K562 treated with DMSO at 1 percent for 12 hours (cell line): ENCODE measurements around the gene PIP4K2C. TPM values are rescaled to one million over a fixed set of nuclear protein-coding genes. Genes with fewer than 3 reads are reported as not detected.

ENCODE experiments used
- total RNA-seq: library from RNA; unstranded; fragments of 300-600 nt; gene quantifications from 2 replicates; pipeline ENCODE4 v1.2.3, GENCODE V29; 2022; ENCODE audit not compliant: insufficient read depth

Gene PIP4K2C
- total RNA-seq: 14.9 and 38.4 TPM in 2 replicates

GRCh38 chr12:57590864-57591781 is at the start of gene PIP4K2C:
TSS of gene PIP4K2C (plus strand) at chr12:57591192. CDS start at chr12:57591290, 98 bp downstream.

GRCh38 chr12:57546438-57547287 is 44.3 kb upstream of the PIP4K2C start, which contains the start of gene DCTN2:
TSS of gene DCTN2 (minus strand) at chr12:57547192. CDS start at chr12:57547063, 129 bp downstream.

GRCh38 chr12:57549909-57550640 is 40.9 kb upstream of the PIP4K2C start, which contains the start of gene KIF5A:
TSS of gene KIF5A (plus strand) at chr12:57550044. CDS start at chr12:57550272, 228 bp downstream.

DNA sequence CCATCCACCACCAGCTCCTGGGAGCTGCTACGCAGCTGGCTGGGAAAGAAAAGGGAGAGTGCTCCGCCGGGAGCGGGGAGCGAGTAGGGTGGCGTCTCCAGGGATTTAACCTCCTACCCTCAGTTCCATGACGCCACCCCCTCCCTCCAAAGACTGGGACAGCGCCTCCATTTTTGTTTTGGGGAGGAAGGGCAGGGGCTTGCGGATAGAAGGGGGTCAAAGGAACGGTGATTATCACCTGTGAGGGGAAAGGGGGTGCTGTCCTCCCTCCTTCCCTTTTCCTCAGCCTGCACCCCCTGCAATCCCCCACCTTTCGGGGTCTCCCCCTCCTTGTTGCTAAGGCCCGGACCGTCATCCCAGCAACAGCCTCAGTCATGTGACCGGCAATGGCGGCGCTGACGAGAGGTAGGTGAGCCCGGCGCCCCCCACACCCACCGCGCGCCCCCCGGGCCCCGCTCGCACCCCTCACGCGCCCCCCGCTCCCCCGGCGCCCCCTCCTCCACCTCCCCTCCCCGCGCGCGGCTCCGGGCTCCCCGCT is 13.5 kb downstream of the PIP4K2C start, which contains the start of gene DTX3:
Gene DTX3, plus strand, starts transcription at position 371 of the 538 bp plus-strand sequence. CDS start 1,694 bp downstream, outside the sequence.

DNA sequence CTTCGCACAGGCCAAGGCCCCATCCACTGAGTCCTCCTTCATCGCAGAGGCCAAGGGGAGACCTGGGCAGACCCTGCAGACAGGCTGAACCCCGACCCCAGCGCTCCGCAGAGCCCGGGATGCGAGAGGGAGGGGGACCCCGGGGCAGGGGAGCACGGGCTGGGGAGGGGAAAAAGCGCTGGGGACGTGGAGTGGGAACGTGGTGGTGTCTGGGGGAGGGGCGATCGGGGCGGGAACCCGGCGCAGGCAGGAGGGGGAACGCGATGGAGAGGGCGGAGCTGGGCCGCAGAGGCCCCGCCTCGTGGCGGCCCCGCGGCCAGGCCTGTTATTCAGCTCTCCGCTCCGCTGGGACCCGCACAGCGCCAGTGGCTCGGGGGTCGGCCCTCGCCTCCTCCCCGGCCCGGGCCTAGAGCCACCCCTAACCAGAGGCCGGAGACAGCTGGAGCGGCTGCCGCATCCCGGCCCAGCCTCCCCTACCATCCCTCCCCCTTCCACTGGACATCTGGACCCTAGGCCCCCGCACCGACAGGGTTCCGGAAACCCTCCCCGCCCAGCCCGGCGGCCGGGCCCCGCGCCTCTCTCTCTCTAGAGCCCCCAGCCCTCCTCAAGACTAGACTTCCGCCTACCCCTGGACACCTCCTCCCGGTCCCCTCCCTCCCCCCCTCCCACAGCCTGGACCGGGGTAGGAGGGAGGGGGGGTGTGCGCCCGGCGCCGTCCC is 20.3 kb downstream of the PIP4K2C start, which contains the start of gene ARHGEF25:
Gene ARHGEF25, plus strand, starts transcription at position 328 of the 719 bp plus-strand sequence. CDS start 460 bp downstream, outside the sequence.

DNA sequence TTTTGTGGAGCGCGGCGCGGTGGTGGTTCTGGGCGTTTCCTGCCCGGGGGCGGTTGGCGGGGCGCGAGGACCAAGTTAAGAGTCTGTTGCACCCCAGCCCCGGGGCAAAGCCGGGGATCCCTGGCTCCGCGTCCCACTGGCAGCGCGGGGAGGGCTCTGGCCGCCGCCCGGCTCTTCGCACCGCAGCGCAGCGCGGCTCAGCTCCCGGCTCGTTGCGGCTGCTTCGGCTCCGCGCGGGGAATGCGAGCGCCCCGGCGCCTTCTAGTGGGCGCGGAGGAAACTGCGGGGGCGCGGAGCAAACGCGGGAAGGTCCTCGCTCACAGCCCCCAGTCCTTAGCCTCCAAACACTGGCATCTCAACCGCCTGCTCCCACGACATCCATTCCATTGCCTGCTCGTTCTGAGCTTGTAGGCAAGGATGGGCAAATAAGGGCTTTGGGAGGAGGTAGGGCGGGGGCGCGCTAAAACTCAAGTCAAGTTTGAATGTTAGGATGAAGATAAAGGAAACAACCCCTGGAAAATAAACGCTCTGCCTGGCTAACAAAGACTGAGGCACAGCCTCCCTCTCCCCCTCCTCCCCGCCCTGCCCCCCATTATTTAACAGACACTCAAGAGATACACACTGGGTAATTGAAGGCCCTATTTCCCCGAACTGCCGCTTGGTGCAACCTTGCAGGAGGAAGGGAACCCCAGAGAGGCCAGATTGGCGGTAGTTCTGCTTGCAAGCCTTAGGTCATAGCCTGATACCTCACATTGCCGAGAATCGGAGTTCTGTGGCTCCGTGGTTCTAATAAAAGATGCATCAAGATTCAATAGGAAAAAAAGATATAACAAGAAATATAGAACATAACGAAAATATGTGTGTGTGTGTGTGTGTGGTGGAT is 42.2 kb downstream of the PIP4K2C start, which contains the start of gene B4GALNT1:
Gene B4GALNT1, minus strand, starts transcription at position 244 of the 883 bp plus-strand sequence. CDS start 1,069 bp downstream, outside the sequence.

Other genes starting within 250 kb of the PIP4K2C start
- 11.4 and 26.3 TPM in 2 replicates for gene R3HDM2, start 160.1 kb upstream of the PIP4K2C start, total RNA-seq
- 0.97 TPM in 1 of 2 replicates, not detected in the other for gene INHBC, start 156.4 kb upstream of the PIP4K2C start, total RNA-seq
- 44.7 and 60.8 TPM in 2 replicates for gene INHBE, start 135.9 kb upstream of the PIP4K2C start, total RNA-seq
- 0.49 and 3.3 TPM in 2 replicates for gene GLI1, start 131.4 kb upstream of the PIP4K2C start, total RNA-seq
- gene ARHGAP9, start 111.3 kb upstream of the PIP4K2C start, total RNA-seq: 7.4 and 10.8 TPM in 2 replicates
- gene MARS1, start 103.1 kb upstream of the PIP4K2C start, total RNA-seq: 373 and 994 TPM in 2 replicates
- gene DDIT3, start 70.7 kb upstream of the PIP4K2C start, total RNA-seq: 211 and 237 TPM in 2 replicates
- 9.5 and 30.4 TPM in 2 replicates for gene MBD6, start 68.4 kb upstream of the PIP4K2C start, total RNA-seq
- gene DCTN2, start 44.0 kb upstream of the PIP4K2C start, total RNA-seq: 159 and 198 TPM in 2 replicates
- gene KIF5A, start 41.1 kb upstream of the PIP4K2C start, total RNA-seq: 2.2 and 13.9 TPM in 2 replicates
- not detected in 2 replicates for gene DTX3, start 13.6 kb downstream of the PIP4K2C start, total RNA-seq
- gene ARHGEF25, start 20.2 kb downstream of the PIP4K2C start, total RNA-seq: 8.4 and 14.2 TPM in 2 replicates
- 19.6 and 67.1 TPM in 2 replicates for gene B4GALNT1, start 42.0 kb downstream of the PIP4K2C start, total RNA-seq
- gene OS9, start 102.9 kb downstream of the PIP4K2C start, total RNA-seq: 231 and 291 TPM in 2 replicates
- 0.82 TPM in 1 of 2 replicates, not detected in the other for gene AGAP2, start 147.6 kb downstream of the PIP4K2C start, total RNA-seq
- gene TSPAN31, start 153.8 kb downstream of the PIP4K2C start, total RNA-seq: 8.0 and 16.3 TPM in 2 replicates
- gene CDK4, start 161.1 kb downstream of the PIP4K2C start, total RNA-seq: 148 and 190 TPM in 2 replicates
- gene MARCHF9, start 163.9 kb downstream of the PIP4K2C start, total RNA-seq: 10.6 and 12.2 TPM in 2 replicates
- 0.65 and 0.74 TPM in 2 replicates for gene CYP27B1, start 175.9 kb downstream of the PIP4K2C start, total RNA-seq
- 6.5 and 9.4 TPM in 2 replicates for gene METTL1, start 180.9 kb downstream of the PIP4K2C start, total RNA-seq
- gene EEF1AKMT3, start 181.4 kb downstream of the PIP4K2C start, total RNA-seq: 2.5 and 5.1 TPM in 2 replicates
- gene TSFM, start 191.6 kb downstream of the PIP4K2C start, total RNA-seq: 25.0 and 36.0 TPM in 2 replicates
- gene AVIL, start 227.5 kb downstream of the PIP4K2C start, total RNA-seq: 1.6 TPM in 1 of 2 replicates, not detected in the other